Cardiac fibroblast (primary cell): ENCODE data around the gene CCSAP.

Source experiments
- DNase-seq, 2 donors: peaks; one replicate each; pipeline versions ENCODE4 v3.0.0 to v3.0.0-alpha.2; 2010; ENCODE audit warnings: low read depth in 2 of 2
- H3K4me3 ChIP-seq, 2 donors: replicated peaks in 1 of 2; 1 replicate in 1 of 2; 2 replicates in 1 of 2; pipeline ENCODE4 v1.5.1; 2011; ENCODE audit warnings: low read depth in 2 of 2, low read length in 2 of 2, mild to moderate bottlenecking in 2 of 2, moderate library complexity in 1 of 2
- TF ChIP-seq, protein P1 (sequence below): IDR thresholded peaks from one replicate; pipeline ENCODE4 v1.5.1; 2011; ENCODE audit warnings: low read depth, mild to moderate bottlenecking, low read length, inconsistent platforms

Gene CCSAP

DNA sequence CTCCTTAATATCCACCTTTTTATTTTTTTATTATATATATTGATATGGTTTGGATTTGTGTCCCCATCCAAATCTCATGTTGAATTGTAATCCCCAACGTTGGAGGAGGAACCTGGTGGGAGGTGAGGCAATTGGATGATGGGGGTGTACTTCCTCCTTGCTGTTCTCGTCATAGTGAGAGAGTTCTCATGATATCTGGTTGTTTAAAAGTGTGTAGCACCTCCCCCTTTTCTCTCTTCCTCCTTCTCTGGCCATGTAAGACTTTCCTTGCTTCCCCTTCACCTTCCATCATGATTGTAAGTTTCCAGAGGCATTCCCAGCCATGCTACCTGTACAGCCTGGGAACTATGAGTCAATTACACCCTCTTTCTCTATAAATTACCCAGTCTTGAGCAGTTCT lies 22.7 kb upstream of the CCSAP start:
- DNase-seq, result no peak
- no peak overlapping the region for H3K4me3 ChIP-seq
- TF ChIP-seq, protein P1, sequence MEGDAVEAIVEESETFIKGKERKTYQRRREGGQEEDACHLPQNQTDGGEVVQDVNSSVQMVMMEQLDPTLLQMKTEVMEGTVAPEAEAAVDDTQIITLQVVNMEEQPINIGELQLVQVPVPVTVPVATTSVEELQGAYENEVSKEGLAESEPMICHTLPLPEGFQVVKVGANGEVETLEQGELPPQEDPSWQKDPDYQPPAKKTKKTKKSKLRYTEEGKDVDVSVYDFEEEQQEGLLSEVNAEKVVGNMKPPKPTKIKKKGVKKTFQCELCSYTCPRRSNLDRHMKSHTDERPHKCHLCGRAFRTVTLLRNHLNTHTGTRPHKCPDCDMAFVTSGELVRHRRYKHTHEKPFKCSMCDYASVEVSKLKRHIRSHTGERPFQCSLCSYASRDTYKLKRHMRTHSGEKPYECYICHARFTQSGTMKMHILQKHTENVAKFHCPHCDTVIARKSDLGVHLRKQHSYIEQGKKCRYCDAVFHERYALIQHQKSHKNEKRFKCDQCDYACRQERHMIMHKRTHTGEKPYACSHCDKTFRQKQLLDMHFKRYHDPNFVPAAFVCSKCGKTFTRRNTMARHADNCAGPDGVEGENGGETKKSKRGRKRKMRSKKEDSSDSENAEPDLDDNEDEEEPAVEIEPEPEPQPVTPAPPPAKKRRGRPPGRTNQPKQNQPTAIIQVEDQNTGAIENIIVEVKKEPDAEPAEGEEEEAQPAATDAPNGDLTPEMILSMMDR, result no peak

DNA sequence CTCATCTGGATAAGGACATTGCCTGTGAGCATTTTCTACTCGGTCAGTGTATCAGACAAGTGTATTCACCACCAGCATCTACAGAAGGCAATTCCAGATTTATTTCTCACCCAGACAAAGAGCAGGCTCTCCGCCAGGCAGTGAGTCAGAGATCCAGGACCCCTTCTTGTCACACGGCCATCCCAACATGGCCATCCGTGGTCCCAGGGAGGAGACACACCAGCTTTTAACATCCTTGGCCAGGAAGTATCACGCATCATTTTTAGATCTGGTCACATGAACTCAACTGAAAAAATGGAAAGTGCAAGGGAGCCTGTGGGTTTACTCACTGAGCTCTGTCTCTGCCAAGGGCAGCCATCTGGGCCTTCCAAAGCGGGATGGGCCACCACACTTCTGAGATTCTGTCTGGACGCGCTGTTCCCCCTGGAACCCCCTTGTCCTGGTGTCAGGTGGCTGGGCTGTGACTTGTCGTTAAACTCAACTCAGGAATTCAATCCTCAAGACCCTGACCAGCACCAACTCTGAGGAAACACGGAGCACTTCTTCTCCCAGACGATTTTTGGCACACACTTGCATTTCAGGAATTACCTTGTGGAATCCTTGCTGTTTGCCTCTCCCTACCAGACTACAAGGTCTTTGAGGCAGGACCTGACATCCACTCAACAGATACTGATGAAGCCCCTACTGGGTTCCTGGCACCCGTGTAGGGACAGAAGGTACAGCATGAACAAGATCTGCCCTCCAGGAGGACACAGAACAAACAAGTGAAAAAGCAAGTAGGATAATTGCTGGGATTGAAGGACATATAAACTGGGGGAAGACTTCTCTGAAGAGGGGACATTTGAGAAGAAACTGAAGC lies 21.6 kb upstream of the CCSAP start:
- H3K4me3 ChIP-seq, result no peak overlapping the region
- TF ChIP-seq, protein P1, result no peak
- peak in 1 of 2 donors; percentile 2 for DNase-seq

DNA sequence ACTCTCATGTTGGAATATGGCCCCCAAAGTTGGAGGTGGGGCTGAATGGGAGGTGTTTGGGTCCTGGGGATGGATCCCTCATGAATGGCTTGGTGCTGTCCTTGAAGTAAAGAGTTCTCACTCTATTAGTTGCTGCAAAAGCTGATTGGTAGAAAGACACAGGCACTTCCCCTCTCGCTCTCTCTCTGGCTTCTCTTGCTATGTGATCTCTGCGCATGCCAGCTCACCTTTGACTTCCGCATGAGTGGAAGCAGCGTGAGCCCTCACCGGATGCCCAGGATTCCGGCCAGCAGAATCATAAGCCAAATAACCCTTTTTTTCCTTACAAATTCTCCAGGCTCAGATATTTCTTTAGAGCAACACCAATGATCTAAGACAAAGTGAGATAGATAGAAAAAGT lies 20.9 kb upstream of the CCSAP start:
- H3K4me3 ChIP-seq, result no peak overlapping the region
- DNase-seq, result peak in 1 of 2 donors; percentile 20
- TF ChIP-seq, protein P1, result no peak

DNA sequence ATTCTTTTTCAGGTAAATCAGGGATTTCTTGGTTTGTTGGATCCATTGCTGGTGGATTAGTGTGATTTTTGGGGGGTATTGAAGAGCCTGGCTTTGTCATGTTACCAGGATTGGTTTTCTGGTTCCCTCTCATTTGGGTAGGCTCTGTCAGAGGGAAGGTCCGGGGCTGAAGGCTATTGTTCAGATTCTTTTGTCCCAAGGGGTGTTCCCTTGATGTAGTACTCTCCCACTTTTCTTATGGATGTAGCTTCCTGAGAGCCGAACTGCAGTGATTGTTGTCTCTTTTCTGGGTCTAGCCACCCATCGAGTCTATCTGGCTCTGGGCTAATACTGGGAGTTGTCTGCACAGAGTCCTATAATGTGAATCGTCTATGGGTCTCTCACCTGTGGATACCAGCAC lies 17.6 kb upstream of the CCSAP start:
- DNase-seq, result no peak
- TF ChIP-seq, protein P1, result no peak
- H3K4me3 ChIP-seq, result no peak overlapping the region

DNA sequence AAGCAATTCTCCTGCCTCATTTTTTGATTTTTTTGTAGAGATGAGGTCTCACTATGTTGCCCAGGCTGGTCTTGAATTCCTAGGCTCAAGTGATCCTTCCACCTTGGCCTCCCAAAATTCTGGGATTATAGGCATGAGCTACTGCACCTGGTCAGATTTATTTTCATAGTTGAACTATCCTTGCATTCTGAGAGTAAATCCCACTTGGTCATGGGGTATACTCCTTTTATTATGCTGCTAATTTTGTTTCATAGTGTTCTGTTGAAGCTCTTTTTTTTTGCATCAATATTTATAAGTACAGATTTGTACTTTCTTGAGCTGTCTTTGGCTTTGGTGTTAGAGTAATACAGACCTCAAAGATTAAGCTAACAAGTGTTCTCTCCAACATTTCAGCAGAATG lies 12.8 kb upstream of the CCSAP start:
- H3K4me3 ChIP-seq, result no peak overlapping the region
- TF ChIP-seq, protein P1, result no peak
- no peak for DNase-seq

DNA sequence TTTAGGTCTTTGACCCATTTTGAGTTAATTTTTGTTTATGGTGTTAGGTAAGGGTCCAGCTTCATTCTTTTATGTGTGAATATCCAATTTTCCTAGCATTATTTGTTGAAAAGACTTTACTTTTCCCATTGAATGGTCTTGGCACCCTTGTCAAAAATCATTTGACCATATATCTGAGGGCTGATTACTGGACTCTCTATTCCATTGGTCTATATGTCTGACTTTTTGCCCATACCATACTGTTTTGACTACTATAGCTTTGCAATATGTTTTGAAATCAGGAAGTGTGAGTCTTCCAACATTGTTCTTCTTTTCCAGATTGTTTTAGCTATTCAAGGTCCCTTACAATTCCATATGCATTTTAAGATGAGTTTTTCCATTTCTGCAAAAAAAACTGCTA lies 11.4 kb upstream of the CCSAP start:
- DNase-seq, result no peak
- H3K4me3 ChIP-seq, result no peak overlapping the region
- TF ChIP-seq, protein P1, result no peak
